Measurements from ENCODE around the gene RGS14.

Gene RGS14

GRCh38 chr5:177384134-177384533 lies 26.4 kb downstream of the RGS14 start, which contains the start of gene SLC34A1:
TSS of gene SLC34A1 (plus strand) at chr5:177384434. CDS start at chr5:177385742, 1,308 bp downstream.
- no peak for DNase-seq

DNA sequence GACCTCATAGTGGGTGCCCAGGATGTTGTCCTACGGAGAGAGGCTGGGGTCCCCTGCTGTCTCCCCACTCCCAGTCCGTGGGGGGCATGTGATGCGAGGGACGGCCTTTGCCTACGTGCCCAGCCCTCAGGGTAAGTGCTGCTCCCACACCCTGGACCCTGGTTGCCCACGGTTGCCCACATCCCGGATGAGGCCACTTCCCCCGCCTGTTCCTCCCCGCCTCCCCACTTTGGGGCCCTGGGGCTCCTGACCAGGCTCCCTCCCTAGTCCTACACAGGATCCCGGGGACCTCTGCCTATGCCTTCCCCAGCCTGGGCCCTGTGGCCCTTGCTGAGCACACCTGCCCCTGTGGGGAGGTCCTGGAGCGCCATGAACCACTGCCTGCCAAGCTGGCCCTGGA lies 28.0 kb downstream of the RGS14 start:
- DNase-seq: no peak

DNA sequence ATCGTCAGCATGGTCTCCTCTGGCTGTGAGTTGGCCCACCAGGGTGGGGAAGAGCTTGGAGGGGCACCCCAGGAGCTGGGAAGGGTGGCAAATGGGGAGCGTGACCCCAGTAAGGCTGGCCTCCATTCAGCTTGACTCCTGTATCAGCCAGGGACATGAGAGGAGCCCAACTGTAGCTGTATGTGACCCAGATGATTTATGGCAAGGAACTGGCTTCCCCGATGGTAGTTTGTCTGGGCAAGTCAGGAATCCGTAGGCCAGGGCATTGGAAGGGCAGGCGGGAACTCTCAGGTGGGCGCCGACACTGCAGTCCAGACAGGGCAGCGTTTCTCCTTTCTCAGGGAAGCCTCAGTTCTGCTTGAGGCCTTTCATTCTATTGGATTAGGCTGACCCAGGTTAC lies 28.8 kb downstream of the RGS14 start:
- no peak for DNase-seq

GRCh38 chr5:177387405-177387804 lies 29.7 kb downstream of the RGS14 start:
- no peak for DNase-seq

DNA sequence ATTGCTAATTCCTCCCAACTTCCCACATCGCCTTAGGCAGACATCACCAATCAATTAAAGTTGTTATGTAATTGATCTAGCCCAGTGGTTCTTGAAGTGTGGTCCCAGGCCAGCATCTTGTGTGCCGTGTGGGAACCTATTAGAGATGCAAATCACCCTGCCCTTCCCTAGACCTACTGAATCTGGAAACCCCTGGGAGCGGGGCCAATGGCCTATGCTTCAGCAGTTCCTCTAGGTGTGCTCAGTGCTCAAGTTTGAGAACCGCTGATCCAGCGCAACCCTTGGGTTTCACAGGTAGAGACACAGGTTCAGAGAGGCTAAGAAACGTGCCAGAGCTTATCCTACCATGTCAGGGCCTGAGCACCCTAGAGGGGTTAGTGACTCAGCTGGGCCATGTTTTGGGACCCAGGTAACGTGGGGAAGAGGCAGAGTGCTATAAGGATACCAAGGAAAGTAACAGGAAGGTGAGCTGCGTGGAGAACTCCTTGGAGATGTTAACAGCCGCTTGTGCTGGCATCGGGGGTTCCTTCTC lies 30.9 kb downstream of the RGS14 start:
- DNase-seq: no peak

DNA sequence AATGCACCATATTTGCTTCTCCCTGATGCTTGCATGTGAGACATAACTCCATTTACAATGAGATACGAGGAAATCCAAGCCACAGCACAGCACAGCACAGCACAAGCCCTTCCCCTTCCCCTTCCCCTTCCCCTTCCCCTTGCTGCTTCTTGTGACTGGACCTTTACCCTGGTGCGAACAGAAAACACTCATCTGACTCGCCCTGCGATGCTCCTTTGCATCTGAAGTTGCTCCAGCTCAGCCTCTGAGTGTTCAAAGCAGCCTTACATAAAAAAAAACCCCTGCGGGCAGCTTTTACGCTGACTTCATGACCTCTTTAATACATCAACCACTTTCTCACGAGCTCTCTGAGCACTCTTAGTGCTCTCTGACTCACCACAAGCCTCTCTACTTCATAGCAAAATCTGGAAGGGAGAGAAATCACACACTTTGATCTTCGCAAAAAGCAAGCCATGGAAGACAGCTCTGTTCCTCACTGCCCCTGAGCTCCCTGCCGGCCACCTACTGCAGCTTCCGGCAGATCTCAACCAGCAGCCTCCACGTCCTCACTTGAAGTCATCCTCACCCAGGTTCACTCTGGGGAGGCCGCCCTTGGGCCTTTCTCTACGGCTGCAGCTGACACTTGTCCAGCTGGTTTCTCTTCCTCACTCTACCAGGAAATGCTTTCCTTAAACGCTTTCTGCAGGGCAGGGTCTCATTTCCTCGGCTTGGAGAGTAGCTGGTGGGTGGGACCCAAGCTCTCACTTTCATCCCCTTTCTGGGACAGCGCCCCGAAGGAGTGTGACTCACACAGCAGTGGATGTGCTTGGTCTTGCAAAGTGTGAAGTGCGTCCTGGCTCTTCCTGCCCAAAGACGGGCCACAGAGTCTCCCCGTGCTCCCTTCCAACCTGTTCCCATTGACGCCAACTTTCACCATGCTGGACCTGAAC lies 31.8 kb downstream of the RGS14 start:
- DNase-seq: no peak

DNA sequence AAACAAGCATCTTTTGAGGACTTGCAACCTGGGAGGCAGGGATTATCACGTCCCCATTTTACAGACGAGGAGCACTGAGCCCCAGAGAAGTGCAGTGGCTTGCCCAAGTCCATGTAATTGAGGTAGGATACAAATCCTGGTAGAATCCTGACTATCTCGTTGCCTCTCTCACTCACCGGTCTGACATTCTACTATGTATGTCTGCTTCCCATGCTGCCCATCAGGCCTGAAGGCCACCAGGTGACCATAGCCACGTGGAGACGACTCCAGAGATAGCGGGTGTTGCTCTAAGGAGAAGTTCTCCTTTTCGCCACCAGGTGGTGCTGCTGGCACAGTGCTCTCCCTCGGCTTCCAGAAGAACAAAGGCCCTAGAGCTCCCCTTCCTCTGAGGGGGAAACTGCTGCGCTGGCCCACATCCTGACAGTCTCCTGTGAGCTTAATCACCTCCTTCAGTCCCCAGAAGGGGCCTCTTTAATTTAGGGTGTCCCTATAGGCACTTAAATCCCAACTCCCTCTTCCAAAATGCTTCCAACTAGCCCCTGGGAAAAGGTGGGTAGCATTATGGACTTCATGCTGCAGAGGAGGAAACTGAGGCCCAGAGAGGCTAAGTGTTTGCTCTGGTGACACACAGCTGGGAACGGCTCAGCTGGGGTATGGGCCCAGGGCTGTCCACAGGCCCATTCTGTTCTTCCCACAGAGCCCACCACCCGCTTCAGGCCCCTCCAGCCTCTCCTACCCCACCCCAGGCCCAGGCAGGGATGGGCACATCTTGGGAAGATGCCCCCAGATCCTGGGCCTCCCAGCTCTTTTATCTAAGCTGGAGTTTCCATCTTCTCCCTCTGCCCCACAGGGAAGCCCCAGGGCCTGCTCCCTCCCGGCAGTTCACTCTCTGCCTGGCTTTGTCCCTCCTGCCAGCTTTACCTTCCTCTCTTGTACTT lies 32.9 kb downstream of the RGS14 start:
- peak; percentile 70 to 85 (median 74) for DNase-seq

- DNase-seq: no peak
Measured at GRCh38 chr5:177392765-177393164, 35.0 kb downstream of the RGS14 start.

DNA sequence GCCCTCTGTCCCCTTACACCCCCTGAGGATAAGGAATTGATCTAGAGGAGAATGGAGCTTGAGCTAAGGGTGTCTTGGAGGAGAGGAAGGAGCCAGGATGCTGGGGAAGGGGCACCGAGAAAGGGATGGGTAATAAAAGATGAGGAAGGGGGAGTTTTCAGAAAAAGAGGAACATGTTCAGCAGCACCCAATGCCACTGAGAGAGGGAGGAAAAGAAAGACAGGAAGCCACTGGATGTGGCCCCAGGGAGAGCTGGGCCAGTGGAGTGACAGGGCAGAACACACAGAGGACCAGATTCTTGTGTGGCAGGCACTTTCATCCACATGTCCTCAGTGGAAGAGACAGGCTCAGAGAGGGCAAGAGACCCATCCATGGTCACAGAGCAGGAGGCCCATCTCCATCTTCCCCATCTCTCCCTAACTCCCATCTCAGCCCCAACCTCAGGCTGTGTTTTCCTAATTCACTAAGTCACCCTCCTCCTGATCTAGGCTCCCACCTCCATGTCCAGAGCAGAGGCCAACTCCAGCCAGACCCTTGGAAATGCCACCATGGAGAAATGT lies 35.6 kb downstream of the RGS14 start:
- DNase-seq: no peak

DNA sequence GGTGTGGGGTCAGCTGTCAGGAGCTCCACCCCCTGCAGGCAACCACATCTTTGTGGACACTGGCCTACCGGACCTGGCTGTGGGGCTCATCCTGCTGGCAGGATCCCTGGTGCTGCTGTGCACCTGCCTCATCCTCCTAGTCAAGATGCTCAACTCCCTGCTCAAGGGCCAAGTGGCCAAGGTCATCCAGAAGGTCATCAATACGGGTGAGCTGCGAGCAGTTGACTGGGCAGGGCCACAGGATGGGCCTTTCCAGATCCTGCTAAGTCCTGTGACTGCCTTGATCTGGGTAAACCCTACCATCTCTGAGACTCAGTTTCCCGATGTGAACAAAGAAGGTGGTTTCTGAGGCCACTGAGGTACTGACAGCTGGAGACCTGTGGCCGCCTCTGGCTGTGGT lies 36.3 kb downstream of the RGS14 start:
- no peak for DNase-seq

DNA sequence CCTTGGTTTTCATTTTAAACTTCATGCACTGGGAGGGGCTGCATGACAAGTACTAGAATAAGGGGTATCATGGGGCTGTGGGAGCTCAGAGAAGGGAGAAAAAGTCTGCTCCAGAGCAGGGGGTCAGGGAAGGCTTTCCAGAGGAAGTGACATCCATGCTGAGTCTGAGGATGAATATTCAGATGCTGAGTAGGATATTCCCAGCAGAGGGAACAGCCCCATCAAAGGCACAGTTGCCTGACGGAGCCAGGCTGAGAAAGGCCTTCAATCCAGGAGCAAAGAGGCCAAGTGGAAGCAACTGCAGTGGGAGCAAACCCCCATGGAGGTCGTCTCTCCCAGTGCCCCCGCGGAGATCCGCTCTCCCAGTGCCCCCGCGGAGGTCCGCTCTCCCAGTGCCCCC lies 38.4 kb downstream of the RGS14 start:
- DNase-seq: no peak

DNA sequence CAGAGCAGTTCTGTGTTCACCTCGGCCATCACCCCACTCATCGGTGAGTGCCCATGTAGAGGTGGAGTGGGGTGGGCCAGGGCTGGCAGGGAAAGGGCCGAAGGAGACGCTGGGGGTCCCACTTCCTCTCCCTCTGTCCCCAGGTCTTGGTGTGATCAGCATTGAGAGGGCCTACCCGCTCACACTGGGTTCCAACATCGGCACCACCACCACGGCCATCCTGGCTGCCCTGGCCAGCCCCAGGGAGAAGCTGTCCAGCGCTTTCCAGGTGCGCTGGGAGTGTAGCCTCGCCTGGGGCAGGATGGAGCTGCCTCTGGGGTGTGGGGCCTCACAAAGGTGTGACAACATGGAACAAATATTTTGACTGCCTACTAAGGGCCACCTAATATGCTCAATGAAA lies 39.1 kb downstream of the RGS14 start:
- DNase-seq: no peak

- no peak for DNase-seq
Measured at GRCh38 chr5:177397875-177398390, 40.2 kb downstream of the RGS14 start.

DNA sequence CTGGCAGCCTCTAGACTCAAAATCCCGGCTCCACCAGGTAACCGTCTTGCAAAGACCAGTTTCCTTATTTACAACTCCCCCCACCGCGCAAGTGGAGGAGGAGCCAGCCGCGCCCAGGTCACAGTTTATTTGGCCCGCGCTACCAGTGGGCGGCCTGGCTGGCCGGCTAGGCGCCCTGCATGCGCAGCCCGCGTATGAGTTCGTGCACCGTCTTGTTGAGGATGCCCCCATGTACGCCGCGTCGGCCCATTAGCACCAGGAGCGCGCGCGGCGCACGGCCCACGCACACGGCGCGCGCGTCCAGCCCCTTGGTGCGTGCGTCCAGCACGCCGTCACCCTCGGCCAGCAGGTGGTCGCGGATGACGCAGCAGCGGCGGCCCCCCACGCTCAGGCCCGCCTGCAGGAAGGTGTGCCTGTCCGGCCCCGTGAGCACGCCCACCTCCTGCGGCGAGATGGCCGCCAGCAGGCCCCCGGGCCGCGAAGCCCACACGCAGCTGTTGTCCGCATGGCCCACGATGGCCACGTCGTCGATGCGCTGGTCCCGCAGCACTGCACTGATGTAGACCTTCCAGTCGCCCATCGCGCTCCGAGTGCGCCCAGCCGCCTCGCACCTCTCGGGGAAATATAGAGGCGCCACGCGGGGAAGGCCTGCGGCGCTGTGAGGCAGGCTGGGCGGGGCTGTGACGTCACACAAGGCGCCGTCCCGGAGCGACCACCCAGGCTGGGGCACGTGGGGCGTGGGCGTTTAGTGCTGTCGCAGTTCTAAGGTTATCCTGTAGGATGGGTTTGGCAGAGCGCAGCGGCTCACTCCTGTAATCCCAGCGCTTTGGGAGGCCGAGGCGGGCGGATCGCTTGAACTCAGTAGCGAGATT lies 42.5 kb downstream of the RGS14 start, which contains the start of gene PFN3:
TSS of gene PFN3 (minus strand) at position 665 of the 872 bp plus-strand sequence. CDS start at position 580, 85 bp downstream.
- no peak for DNase-seq

DNA sequence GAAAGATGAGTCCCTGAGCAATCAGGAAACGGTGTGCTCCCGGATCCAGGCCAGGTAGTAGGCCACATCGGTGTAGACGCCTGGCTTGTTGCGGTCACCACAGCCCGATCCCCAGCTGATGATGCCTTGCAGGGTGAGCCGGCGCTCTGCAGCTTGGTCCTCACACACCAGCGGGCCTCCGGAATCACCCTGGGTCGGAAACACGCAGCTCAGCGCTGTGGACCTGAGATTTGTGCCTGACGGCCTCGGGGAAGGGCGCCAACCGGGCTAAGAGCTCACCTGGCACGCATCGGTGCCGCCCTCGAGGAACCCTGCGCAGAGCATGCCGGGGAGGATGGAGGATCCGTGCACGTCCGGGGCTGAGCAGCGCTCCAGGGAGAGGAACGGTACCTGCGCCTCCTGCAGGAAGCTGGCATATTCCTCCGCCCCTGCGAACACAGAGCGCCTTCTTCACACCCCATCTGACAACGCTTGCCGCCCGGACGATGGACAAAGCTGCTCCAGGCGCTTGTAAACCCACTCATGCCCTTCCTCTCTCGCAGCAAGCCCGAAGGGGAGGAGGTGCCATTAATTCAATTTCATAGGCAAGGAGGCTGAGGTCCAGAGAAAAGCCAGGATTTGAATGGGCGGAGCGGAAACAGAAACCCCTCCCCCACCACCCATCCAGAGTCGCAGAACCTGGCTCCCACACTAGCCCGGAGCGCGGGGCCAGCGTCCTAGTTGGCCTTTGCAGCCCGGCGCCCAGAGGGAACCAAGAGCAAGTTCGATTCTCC lies 44.7 kb downstream of the RGS14 start:
- DNase-seq: peak; percentile 35 to 43 (median 37)

GRCh38 chr5:177403102-177403791 lies 45.5 kb downstream of the RGS14 start:
- peak in 2 of 4 experiments; percentile 26 to 39 for DNase-seq

DNA sequence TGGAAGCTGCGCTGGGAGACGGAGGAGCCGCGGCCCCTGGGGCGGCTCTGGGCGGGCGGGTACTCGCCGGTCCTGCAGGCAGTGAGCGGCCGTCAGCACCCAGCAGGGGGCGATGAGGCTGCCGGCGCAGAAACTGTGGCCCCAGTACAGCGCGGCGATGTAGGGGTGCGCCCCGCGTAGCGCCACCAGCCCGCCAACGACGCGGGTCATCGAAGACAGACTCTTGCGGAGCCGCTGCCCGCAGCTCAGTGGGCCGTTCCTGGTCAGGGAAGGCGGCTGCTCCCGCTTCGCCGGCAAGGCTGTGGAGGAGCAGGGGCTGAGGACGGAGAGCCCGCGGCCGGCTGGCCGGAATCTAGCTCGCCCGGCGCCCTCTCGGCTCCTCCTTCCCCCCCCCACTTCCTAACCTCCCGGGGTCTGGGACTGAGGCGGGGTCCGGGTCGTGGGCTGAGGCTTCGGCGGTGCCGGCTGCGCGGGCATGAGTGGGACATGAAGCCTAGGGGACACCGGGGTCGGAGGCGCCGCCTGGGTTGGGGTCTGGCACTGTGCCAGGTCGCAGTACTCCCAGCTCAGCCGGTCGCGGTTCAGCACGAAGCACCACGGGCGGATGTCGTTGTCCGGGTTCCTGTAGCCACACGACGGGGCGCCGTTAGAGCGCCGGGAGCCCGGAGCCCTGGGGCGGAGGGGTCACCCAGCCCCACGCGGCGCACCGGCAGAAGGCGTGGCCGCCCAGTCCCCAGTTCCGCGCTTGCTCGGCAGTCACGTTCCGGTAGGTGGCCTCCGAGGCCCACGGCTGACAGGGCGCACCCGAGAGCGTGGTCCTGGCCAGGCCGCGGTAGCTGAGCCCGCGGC lies 46.3 kb downstream of the RGS14 start:
- DNase-seq: peak; percentile 60 to 79 (median 71)

DNA sequence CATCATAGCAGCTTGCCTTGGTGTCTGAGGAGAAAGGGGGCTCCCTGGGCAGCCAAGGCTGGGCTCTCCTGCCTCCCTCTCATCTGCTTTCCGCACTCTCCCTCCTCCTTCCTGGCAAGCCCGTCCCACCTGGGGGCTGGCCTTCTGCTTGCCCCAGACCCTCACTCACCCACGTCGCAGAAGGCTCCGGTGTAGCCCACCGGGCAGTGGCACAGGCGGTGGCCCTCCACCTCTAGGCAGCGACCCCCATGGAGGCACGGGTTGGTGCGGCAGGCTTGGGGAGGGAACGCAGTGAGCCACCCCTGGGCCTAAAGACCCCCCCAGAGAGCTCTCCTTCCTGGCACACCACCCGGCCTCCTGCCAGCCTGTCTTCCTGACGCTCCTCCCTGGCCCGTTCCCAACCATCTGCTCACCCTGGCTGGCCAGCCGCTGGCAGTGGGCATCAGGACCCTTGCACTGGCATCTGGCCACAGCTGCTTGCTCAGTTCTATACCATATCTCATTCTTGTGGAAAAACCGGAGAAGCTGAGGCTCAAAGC lies 47.0 kb downstream of the RGS14 start:
- DNase-seq: no peak

GRCh38 chr5:177405312-177405711 lies 47.6 kb downstream of the RGS14 start:
- DNase-seq: no peak
